A549 (cell line): ENCODE measurements around the gene S100A9.

Source experiments
- CTCF ChIP-seq: fragments of >200 bp; sonication (Bioruptor Twin); formaldehyde crosslinking; IDR thresholded peaks from 3 replicates; pipeline ENCODE4 v1.5.1; 2016
- PBX3 ChIP-seq: IDR thresholded peaks from 2 replicates; pipeline ENCODE4 v1.6.1; 2012
- POLR2A ChIP-seq: IDR thresholded peaks from 2 replicates; pipeline ENCODE4 v1.6.1; 2012; ENCODE audit warnings: mild to moderate bottlenecking, low read length

GRCh38 chr1:153368495-153368894 lies 10.8 kb downstream of the S100A9 start:
- TF ChIP-seq POLR2A (no peak), PBX3 (no peak), CTCF (no peak)
